G401 (cell line): ENCODE data around the gene KCNQ1. TPM values are rescaled to one million over a fixed set of nuclear protein-coding genes. Genes with fewer than 3 reads are reported as not detected.
"Not testable (repeated sequence)": the region's sequence is repeated elsewhere in the genome, so short reads cannot be mapped to it uniquely, and the experiment has no call there.

Experiments
- DNase-seq: peaks from one replicate; pipeline ENCODE4 v3.0.0-alpha.2; 2015; ENCODE audit warnings: low spot score
- in situ Hi-C: cut with HindIII; loops from 2 replicates; pipeline ENCODE4 v1.10.0; 2016; ENCODE audit warnings: low sequenced_read_pairs, mixed read lengths
- total RNA-seq: library from RNA; depleted of rRNA; stranded (reverse); fragments of >200 nt; shearing (Covaris generic); gene quantifications from 2 replicates; pipeline ENCODE4 v1.2.3, GENCODE V29; 2014

The KCNQ1 gene
- total RNA-seq, 1 experiment from 2014 or later = 0.85 TPM

DNA sequence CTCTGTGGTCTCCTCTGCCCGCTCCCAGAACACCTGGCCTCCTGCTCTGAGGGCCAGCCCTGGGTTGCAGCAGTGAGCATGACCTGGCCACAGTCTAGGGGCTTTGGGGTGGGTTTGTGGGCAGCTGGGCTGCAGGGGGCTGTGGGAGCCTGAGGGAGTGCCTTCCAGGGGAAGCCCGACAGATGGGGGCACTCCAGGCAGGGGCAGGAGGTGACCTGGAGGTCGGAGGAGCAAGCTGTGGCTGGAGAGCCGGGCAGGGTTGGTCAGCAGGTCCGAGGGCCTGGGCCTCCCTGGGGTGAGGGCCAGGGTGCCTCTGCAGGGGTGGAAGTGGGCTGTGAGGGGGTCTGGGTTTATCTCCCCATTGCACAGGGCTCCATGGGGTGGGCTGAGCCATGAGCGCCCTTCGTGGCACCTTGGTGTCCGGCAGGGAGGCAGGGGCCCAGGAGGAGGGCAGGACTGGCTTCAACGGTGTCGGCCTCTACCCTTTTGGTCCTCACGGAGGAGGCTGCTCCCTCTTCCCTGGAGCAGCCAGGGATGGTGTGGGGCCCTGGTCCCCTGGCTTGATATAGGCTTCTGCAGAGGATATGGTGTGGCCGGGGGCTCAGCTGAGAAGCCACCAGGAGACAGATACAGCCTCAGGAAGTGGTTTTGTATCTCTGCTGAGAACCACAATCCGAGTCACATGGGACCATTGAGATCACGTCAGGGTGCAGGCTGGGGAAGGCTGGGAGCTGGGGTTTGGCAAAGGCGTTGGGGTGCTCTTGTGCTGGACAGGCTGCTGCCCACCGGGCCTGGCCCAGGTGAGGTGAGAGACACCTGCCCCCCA lies 22.3 kb downstream of the KCNQ1 start:
- in situ Hi-C loops = no loop called here

GRCh38 chr11:2467695-2468055 lies 22.9 kb downstream of the KCNQ1 start:
- in situ Hi-C loops = no loop called here
- no peak for DNase-seq

More for the DNA sequence above, 22.3 kb downstream of the KCNQ1 start:
- no peak for DNase-seq

GRCh38 chr11:2468363-2469235 lies 23.8 kb downstream of the KCNQ1 start:
- in situ Hi-C loops = no loop called here
- no peak for DNase-seq

DNA sequence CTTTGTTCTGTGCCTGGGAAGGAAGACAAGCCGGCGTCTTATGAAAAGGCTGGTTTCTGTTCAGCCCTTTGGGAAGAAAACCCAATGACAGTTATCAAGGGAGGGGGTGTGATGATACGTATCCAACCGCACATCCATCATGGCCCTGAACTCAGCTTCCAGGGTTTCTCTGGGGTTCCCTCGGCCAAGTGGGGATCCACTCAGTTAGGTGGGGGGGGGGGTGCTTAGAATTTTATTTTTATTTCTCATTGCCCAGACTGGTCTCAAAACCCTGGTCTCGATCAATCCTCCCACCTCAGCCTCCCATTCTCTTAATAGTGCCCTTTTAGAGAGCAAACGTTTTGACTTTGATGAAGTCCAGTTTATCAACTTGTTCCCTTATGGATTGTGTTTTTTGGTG lies 25.7 kb downstream of the KCNQ1 start:
- in situ Hi-C loops = no loop called here
- DNase-seq = no peak

DNA sequence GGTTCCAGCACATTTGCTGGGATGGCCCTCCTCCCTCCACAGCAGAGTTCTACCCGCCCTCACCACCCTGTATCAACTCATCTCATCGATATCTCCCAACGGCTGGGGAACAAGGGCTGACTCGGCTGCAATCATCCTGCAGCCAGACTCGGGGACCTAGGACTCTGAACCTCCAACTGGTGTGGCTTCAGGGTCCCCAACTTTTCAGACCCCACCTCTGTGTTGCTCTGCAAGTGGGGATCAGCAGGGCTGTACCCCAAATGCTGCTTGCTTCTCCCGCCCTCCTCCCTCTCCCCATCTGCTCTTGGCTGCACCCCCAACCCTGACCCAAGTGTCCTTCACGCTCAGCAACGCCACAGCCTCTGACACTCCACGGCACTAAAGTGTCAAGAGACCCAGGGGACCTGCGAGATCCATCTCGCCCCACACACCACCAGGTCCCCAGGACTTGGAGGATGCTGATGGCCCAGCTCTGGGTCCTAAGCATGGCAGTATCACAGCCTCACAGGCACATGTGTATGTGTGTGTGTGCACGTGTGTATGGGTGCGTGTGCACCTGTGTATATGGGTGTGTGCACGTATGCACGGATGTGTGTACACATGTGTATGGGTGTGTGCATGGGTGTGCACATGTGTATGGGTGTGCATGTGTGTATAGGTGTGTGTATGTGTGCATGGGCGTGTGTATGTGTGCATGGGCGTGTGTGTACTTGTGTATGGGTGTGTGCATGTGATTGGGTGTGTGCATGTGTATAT lies 26.4 kb downstream of the KCNQ1 start:
- in situ Hi-C loops = no loop called here
- no peak for DNase-seq

DNA sequence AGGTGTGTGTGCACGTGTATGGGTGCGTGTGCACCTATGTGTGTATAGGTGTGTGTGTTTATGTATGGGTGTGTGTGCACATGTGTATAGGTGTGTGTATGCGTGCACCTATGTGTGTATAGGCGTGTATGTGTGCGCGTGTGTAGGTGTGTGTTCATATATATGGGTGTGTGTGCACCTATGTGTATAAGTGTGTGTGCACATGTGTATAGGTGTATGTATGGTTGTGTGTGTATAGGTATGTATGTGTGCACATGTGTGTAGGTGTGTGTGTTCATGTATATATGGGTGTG lies 26.9 kb downstream of the KCNQ1 start:
- in situ Hi-C loops = no loop called here
- DNase-seq = no peak

- in situ Hi-C loops = no loop called here
- DNase-seq = no peak
Observed at GRCh38 chr11:2472428-2473186, 27.8 kb downstream of the KCNQ1 start.

DNA sequence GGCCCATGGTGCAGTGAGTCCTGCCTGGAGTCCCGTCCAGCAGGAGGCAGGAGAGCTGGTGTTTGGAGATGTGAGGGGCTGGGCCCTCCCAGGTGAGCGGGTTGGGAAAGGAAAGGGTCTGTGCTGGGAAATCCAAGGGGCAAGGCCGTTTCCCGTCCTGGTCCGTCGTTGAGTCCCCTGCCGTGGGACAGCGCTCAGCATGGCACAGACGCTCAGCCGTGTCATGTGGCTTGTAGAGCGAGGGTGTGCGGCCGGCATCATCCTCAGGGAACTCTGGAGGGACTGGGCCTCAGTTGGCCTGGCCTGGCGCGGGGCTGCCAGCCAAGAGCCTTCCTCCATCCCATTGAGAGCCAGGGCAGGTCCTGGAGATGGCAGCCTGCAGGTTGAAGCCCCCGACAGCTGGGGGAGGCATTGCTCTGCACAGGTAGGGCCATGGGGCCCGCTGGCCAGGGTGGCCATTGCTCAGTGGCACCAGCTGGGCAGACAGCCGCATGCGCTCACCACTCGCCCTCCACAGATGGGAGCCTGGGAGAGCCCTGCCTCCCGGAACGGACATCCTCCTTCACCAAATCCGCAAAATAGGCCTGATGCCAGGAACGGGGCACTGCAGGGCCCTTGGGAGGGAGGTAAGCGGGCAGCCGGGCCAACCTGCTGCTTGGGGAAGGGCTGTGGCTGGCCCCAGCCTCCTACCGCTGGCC lies 28.7 kb downstream of the KCNQ1 start:
- no peak for DNase-seq
- in situ Hi-C loops = no loop called here

DNA sequence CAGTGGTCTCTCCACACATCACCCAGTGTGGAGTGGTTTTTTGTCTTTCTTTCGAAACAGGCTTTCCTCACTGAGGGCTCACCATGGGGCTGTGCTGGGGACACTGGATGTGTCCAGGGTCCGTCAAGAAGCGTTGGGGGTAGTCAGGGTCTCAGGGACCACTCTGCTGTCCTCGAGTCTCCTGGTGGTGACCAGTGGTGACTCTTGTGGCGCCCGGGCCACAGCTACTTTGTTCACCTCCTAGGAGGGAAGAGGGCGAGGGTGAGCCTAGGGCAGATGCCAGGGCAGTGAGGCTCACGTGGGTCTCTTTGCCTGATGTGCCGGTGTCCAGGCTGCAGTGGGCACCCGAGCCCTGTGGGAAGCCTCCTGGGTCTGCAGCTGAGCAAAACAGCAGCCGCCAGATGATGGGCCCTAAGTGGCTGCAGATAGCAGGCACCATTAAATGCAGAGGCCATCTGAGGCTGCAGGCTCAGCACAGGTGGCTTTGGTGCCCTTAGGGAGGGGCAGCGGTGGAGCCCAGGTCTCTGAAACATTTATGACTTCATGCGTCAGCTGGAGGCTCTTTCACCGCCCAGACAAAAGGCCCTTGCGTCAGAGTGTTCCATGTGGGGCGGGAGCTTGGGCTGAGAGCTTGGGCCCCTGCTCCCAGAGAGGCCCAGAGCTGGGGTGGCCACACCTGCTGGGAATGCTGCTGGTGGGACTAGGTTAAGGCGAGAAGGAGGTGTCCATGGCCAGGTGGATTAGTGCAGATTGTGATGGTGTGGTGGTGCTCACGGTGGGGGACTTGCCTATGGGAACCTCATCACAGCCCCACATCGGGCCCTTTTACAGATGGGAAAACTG lies 29.5 kb downstream of the KCNQ1 start:
- DNase-seq = no peak
- in situ Hi-C loops = no loop called here

- in situ Hi-C loops = no loop called here
- DNase-seq = no peak
Observed at GRCh38 chr11:2475136-2475918, 30.5 kb downstream of the KCNQ1 start.

GRCh38 chr11:2477254-2477653 lies 32.4 kb downstream of the KCNQ1 start:
- DNase-seq = peak; percentile 8
- in situ Hi-C loops = no loop called here

GRCh38 chr11:2477936-2478335 lies 33.1 kb downstream of the KCNQ1 start:
- in situ Hi-C loops = no loop called here
- no peak for DNase-seq

GRCh38 chr11:2480067-2480873 lies 35.5 kb downstream of the KCNQ1 start:
- in situ Hi-C loops, DNase-seq: not testable (repeated sequence)

- DNase-seq = no peak
- in situ Hi-C loops = no loop called here
Observed at GRCh38 chr11:2480874-2481220, 36.0 kb downstream of the KCNQ1 start.

DNA sequence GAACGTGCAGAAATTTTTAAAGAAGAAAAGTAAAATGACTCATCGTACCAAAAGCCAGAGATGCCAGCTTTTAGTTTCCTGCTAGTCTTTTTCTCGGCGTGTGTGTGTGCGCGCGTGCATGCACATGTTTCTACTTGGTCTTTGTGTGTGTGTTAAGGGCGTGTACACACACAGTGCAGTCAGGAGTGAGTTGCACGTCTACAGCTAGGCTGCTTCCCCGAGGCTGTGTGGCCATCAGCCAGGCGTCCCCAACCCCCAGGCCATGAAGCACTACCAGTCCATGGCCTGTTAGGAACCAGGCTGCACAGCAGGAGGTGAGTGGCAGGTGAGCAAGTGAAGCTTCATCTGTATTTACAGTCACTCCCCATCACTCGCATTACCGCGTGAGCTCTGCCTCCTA lies 36.4 kb downstream of the KCNQ1 start:
- in situ Hi-C loops = no loop called here
- DNase-seq = no peak

DNA sequence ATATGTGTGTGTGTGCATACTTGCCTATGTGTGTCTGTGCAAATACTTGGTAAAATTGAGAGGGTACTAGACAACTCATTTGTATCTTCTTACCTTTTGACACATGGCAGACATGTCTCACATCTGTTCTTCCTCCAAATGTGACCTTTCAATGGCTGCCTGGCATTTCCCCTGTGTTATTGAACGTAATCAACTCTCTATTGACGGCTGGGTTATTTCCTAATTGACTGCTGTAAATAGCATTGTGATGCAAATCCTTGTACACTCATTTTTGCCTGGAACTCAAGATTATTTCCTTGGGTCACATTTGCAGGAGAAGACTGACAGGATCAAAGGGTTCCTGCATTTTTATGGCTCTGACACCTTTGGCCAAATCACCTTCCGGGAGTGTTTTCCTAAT lies 37.4 kb downstream of the KCNQ1 start:
- DNase-seq = no peak
- in situ Hi-C loops = no loop called here
